NCI-H2196 treated with DMSO at 0.1 percent for 48 hours (cell line): ENCODE data around the gene RRP1.
A peak's percentile ranks its signal among the peaks of the same experiment; 100 is the strongest.

Experiments used
- DNase-seq: peaks from one replicate; lab custom pipeline; 2025; ENCODE audit not compliant: unreplicated experiment; lab: John Stamatoyannopoulos, UW

RRP1 gene, protein sequence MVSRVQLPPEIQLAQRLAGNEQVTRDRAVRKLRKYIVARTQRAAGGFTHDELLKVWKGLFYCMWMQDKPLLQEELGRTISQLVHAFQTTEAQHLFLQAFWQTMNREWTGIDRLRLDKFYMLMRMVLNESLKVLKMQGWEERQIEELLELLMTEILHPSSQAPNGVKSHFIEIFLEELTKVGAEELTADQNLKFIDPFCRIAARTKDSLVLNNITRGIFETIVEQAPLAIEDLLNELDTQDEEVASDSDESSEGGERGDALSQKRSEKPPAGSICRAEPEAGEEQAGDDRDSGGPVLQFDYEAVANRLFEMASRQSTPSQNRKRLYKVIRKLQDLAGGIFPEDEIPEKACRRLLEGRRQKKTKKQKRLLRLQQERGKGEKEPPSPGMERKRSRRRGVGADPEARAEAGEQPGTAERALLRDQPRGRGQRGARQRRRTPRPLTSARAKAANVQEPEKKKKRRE

DNA sequence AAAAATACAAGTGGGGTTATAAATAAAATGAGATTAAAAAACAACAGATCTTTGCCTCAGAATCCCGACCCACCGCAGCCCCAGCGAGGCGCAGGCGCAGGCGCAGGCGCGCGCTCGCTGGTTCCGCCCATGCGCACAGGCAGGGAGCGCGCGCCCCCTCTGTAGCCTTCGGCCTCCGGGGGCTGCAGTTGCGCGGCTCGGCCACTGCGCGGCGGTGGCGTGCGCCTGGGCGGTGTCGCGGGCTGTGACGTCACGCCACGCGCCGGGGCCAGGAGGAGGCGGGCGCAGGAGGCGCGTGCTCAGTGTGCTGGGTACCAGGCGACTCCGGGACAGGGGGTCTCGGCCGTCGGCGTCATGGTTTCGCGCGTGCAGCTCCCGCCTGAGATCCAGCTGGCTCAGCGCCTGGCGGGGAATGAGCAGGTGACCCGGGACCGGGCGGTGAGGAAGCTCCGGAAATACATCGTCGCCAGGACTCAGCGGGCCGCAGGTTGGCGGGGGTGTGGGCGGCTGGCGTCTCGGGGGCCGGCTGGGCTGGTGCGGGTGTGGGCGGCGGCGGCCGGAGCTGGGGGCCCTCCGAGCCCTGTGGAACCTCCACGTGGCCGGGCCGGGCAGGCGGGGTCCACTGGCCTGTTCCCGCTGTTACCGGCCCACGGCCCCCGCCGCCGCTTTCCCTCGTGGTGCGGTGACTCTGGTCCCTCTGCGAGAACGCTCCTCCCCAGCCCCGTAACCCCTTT, at the start of gene RRP1:
TSS of gene RRP1 (plus strand) at position 302 of the 734 bp plus-strand sequence. CDS start at position 355, 53 bp downstream.
- DNase-seq = peak; percentile 67

DNA sequence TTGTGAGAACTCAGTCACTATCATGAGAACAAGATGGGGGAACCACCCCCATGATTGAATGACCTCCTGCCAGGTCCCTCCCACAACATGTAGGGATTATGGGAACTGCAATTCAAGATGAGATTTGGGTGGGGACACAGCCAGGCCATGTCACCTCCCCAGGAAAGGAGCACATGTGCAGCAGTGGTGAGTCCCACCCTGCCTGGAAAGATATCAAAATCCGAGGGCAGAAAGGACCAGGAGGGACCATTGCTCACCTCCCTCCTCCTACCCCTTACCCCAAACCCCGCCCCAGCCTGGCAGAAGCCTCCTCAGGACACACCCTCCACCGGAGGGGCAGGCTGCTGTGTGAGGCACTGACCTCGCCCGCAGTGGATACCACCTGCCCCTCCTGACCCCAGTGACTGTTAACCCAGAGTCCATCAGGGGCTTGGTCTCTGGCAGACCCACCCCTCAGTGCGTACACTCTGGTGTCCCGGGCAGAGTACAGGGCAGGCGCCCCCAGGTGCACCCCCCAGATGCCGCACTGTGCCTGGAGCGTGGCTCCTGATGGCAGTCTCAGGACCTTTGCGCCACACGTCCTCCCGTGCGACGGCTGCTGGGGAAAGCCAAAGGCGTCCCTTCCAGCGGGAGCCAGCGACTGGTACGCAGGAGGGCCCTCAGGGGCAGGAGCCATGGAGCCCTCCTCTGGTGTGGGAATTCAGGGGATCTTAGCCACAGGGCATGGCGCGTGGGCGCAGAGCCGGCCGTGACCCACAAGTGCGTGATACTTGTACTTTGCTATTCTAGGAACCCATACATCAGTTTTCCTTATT, 49.5 kb upstream of the RRP1 start:
- no peak for DNase-seq

DNA sequence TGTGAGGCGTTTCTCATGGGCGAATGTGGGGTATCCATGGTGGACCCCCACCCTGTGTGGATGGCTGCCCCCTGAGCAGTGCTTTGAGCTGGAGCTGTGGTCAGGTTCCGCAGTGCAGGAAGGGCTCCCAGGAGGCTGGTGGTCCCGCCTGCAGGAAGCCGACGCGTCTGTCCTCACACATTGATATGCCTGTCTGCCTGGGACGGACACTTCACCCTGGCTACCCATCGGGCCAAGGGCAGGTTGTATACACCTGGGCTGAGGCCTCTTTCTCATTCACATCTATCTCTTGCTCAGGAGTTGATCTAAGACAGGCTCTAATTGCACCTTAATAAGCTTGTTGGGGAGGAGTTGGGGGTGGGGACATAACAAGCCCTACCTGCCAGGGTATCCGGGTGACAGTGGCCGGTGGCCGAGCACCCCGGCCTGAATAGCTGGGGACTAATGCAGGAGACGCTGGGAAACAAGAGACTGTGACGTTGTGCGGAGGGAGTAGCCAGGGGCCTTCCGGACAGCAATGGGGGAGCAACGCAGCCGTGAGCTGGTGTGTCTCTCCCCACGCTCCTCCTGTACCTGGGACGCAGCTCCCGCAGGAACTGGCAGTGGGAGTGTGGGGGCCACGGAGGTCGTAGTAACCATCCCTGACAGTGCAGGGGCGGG, 48.8 kb upstream of the RRP1 start:
- DNase-seq = peak; percentile 62

DNA sequence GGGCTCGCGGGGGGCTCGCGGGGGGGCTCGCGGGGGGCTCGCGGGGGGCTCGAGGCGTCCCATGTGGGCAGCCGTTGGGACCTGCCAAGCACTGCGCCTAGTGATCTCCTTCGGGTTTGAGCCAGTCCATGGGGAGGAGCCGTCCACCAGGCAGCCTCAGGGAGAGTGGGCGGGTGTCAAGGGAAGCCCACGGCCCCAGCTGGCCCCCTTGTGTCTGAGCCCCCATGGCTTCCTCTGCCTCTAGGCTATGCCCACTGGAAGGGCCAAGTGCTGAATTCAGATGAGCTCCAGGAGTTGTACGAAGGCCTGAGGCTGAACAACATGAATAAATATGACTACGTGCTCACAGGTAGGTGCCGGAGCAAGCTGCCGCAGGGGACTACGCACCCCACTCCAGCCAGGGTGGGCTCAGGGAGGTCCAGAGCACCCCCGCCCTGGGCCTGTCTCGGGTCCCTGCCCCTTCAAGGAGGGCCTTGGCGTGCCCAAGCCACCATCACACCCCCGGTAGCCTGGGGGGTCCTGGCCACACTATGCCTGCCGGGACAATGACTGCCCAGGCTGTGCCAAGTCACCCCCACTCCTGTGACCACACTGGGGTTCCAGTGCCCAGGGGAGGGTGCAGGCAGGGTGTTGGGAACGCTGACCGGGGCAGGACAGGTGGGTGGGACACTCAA, 47.8 kb upstream of the RRP1 start:
- DNase-seq = no peak

DNA sequence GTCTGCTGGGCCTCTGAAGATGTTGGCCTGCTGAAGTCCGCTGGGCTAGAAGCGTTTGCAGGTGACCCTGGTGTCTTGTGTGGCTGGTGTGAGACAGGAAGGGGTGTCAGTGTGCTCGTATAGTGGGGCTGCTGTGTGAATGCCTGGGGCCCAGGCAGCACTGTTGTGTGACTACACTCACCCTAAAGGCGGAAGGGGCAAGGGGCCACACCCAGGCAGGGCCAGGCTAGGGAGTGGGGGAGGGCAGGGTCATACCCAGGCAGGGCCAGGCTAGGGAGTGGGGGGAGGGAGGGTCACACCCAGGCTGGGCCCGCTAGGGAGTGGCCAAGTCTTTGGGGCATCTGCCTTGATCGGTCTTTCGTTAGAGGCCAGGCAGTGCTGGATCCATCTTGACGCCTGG, 45.4 kb upstream of the RRP1 start:
- DNase-seq = no peak

DNA sequence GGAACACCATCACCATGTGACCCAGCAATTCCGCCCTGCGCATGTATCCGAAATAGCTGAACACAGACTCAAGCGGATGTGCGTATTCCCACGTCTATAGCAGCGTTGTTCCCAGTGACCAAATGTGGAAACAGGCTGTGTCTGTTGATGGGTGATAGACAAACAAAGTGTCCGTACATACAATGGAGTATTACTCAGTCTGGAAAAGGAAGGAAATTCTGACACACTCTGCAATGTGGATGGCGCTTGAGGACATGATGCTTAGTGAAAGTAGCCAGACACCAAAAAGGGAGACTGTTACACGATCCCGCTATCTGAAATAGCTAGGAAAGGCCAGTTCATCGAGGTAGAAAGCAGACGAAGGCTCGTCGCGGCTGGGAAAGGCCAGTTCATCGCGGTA, 44.7 kb upstream of the RRP1 start:
- no peak for DNase-seq

DNA sequence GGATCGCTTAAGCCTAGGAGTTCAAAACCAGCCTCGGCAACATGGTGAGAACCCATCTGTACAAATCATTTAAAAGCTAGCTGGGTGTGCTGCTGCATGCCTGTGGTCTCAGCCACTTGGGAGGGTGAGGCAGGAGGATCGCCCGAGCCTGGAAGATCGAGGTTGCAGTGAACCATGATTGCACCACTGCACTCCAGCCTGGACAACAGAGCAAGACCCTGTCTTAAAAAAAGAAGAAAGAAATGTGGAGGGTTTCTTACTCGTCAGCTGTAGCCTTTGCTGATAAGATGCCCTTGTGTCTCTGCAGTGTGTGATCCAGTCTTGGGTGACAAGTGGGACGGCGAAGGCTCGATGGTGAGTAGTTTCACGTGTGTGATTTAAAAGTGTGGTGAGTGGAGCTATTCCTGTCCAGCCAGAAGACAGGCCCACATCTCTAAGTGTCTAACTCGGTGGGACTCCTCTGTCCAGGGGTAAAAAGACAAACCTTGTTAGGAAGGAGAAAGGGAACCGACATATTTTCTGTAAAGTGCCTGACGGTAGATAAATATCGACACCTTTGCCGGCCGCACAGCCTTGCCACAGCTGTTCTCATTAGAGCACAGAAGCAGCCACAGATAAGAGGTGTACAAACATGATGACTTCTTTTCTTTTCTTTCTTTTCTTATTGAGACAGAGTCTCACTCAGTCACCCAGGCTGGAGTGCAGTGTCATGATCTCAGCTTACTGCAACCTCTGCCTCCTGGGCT, 43.4 kb upstream of the RRP1 start:
- DNase-seq = no peak

DNA sequence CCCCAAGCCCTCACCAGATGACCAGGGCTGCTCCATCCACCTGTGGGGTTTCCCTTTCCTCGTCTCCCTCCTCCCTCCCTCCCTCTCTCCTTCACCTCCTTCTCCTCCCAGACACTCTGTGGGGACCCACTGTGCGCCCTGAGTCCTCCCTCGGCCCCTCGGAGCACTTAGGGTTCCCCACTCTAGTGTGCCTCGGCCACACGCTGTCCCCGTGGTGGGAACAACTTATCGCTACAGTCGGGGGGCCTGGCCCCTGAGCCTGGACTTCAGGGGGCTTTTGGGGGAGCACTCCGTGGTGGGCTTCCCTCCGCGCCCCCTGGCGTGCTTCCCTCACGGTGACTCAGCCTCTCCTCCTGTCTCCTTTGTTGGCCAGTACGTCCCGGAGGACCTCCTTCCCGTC, 40.8 kb upstream of the RRP1 start:
- DNase-seq = no peak

DNA sequence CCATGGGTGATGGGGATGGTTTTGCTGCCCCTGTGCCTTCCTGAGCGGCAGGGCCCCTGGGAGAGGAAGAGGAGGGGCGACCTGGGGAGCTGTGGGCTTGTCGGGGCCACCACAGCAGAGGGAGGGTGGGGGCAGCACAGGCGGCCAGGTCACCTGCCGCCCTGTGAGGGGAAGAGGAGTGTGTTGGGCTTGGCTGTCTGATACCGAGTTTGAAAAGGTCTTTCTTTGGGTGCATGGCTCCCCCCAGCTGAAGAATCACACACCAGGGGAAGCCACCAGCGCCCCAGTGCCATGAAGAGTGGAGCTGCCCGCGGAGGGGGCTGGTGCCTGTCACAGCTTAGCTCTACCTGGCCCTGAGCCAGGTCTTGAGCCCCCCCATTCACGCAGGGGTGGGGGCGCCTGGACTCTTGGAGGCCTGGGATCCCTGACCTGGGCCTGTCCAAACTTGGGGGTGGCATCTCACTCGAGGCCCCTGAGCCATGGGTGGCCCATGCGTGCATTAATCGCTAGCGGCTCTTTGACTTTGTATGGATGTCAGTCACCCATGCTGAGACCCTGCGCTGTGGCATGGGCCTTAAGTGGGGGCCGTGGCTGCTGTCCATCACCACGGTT, 39.6 kb upstream of the RRP1 start:
- no peak for DNase-seq

DNA sequence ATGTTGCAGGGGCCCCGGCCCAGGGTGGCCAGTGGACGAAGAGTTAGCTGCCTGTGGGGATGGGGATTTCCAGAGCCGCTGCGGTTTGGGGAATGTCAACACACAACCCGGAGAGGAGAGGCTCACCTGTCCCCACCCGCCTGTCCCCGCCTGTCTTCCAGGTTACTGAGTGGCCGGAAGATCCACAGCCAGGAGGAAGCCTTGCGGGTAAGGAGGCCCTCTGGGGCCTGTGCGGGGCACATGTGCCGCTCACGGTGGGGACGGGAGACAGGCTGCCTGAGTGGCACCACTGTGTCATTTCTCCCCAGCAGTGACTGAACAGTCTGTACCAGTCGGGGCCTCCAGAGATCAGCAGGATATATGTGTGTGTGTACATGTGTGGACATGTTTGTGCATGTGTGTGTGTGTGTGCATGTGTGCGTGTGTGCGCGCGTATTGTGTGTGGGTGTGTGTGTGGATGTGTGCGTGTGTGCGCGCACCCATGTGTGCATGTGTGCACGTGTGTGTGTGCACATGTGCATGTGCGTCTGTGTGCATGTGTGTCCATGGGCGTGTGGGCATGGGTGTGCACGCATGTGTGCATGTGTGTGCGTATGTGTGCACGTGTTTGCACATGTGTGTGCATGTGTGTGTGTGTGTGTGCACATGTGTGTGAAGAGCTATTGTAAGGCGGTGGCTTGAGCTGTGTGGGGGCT, 38.9 kb upstream of the RRP1 start:
- no peak for DNase-seq

DNA sequence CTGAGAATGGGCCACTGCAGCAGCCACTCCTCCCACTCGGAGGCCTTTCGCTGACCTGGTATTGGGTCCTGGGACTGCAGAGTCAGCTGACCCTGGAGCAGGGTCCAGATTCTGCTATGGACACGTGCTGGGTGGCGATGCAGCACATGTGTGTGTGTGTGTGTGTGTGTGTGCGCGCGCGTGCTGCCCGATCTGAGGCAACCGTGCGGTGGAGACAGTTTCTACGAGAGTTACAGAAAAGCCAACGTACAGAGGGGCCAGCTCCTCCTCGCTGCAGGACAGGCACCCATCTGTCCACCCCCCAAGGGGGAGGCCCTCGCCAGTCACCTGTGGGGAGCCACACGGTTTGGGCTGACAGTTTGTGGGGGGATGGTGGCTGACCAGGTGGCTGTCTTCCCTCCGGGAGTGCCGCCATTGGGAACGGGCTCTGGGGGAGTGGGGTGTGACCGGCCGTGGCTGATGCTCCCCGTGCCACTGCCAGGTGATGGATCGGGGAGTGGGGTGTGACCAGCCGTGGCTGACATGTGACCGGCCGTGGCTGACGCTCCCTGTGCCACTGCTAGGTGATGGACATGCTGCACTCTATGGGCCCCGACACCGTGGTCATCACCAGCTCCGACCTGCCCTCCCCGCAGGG, 37.3 kb upstream of the RRP1 start:
- no peak for DNase-seq

DNA sequence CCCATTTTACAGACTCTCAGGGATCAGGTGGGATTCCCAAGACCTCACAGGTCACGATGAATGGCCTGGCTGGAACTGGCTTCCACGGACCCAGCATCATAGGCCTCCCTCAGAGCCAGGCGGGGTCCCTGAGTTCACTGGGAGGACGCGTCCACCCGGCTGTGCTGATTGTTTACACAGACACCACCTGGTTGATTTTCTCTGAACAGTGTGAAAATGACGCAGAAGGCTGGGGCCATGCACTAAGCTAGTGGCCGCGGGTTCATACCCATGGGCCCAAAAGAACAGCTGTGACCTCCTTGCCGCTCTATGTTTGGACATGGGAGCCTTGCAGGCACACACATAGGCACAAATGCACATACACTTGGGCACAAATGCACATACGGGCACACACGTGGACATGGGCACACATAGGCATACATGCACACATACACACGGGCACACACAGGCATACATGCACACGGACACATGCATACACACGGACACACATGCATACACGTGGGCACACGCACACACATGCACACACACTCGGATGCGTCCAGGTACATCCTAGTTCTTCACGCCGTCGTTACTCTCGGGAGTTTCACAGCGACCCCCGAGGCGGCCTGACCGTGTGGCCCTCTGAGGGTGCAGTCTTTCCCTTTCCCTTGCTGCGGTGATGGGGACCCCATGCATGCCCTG, 36.5 kb upstream of the RRP1 start:
- DNase-seq = no peak

DNA sequence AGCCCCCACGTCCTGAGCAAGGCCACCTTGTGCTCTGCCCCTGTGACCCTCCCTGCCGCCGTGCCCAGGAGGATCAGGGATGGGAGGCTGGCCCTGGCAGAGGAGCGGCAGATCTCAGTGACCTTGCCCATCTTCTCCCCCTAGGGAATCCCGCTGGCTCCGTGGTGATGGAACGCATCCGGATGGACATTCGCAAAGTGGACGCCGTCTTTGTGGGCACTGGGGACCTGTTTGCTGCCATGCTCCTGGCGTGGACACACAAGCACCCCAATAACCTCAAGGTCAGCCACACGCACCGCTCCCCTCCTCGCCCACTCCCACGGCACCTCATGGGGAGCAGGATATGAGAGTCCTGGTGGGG, 36.0 kb upstream of the RRP1 start:
- no peak for DNase-seq

DNA sequence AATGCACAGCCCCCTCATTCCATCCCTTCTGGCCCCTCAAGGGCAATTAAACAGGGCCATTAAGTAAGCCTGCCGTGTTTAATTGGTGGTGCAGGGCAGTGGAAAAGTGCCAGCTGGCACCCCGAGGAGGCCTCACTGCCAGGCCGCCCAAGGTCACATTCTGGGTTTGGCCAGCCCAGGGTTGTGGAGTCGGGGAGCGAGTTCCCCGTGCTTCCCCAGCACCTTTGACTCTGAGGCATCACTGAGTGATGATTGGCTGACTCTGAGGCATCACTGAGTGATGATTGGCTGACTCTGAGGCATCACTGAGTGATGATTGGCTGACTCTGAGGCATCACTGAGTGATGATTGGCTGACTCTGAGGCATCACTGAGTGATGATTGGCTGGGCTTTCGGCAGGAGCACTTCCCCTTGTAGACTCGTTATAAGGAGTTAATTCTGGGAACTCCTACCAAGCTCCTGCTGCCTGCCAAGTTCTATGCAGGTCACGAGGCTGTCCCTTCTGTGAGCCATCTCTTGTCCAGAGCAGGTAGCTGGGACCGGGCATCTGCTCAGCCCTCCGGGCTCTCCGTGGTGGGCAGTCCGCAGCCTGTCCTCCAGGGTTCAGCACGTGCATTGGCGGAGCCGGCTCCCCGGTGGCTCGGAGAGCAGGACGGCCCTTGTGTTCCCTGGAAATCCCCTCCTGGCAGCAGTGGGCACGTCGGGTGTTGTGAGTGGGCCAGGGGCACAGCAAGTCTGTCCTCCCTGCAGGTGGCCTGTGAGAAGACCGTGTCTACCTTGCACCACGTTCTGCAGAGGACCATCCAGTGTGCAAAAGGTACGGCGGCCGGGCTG, 34.2 kb upstream of the RRP1 start:
- no peak for DNase-seq

DNA sequence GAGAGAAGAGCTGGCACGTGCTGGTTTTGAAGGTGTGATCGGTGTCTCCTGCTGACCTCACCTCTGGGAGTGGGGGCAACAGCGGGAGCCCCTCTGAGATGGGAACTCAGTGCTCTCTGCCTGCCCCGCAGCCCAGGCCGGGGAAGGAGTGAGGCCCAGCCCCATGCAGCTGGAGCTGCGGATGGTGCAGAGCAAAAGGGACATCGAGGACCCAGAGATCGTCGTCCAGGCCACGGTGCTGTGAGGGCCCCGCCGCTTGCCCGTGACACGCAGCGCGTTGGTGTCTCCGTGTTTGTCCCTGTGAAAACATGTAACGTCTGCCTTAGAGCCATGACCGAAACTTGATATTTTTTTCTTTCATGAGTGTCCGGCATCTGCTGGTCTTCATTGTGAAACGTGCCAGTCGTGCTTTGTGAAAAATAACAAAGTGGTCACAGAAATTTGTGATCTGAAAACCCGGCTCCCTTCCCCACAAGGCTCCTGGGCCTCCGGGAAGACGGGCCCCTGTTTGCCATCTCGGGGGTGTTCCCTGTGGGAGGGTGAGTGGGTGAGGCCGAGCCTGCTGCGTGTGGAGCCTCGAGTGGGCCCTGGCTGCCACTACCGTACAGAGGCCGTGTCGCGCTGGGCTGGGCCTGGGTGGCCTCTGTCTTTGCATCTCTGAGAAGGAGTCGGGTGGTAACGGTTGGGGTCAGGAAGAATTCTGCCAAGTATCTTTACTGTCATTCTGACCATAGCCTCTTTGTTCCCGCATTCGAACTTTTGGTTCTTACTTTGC, 33.4 kb upstream of the RRP1 start:
- no peak for DNase-seq

DNA sequence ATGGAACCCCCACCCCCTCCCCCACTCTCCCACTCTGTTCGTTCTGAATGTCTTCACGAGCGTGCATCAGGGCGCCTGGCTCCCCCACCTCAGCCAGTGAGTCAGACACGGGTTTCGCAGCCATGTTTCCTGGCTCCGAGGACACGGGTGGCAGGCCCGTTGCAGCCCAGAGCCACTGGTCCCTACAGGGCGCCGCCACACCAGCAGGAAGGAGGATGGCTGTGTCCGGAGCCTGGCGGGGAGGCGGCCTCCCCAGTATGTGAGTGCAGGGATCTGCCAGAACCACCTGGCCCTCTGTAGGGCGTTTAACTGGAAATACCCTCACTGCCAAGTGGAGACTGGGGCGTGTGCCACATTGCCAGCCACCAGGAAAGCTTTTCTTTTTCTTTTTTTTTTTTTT, 31.8 kb upstream of the RRP1 start:
- DNase-seq = no peak
